ENCODE measurements around the gene CARD11. TPM values are rescaled to one million over a fixed set of nuclear protein-coding genes. Genes with fewer than 3 reads are reported as not detected.

CARD11 gene
- total RNA-seq, 2 donors from 2014 or later: 0.87 to 2.4 TPM

GRCh38 chr7:3003936-3004335 lies 39.7 kb downstream of the CARD11 start:
- no peak for DNase-seq (ENCODE audit: low spot score)
- intact Hi-C loops (cut with DNase I): no loop called here
- no peaks in the 10 kb centered on the region for H3K4me1 ChIP-seq (replicated peaks)

DNA sequence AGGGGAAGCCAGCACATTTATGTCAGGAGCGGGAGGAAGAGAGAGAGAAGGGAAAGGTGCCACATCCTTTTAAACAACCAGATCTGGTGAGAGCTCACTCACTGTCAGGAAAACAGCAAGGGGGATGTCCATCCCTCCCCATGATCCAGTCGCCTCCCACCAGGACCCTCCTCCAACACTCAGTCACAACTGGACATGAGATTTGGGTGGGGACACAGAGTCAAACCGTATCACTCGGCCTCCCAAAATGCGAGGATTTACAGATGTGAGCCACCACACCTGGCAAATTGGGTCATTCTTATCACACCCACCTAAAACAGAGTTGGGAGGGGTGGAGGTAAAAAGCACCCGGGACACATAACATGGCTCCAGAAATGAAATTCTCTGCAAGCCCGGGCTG lies 41.0 kb downstream of the CARD11 start:
- Histone ChIP-seq H3K36me3 (no peaks in the 10 kb centered on the region), H3K27ac (no peak overlapping the region), H3K9me3 (no peaks in the 10 kb centered on the region), H3K27me3 (replicated peaks; ENCODE audit: insufficient read depth) (no peaks in the 10 kb centered on the region), H3K4me1 (replicated peaks) (no peaks in the 10 kb centered on the region), H3K4me3 (no peak overlapping the region)
- TF ChIP-seq, protein P1, sequence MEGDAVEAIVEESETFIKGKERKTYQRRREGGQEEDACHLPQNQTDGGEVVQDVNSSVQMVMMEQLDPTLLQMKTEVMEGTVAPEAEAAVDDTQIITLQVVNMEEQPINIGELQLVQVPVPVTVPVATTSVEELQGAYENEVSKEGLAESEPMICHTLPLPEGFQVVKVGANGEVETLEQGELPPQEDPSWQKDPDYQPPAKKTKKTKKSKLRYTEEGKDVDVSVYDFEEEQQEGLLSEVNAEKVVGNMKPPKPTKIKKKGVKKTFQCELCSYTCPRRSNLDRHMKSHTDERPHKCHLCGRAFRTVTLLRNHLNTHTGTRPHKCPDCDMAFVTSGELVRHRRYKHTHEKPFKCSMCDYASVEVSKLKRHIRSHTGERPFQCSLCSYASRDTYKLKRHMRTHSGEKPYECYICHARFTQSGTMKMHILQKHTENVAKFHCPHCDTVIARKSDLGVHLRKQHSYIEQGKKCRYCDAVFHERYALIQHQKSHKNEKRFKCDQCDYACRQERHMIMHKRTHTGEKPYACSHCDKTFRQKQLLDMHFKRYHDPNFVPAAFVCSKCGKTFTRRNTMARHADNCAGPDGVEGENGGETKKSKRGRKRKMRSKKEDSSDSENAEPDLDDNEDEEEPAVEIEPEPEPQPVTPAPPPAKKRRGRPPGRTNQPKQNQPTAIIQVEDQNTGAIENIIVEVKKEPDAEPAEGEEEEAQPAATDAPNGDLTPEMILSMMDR (IDR thresholded peaks at IDR 0.05): no peak
- TF ChIP-seq POLR2AphosphoS5 (IDR thresholded peaks at IDR 0.05) (no peak), POLR2A (IDR thresholded peaks at IDR 0.05) (no peak)
- WGBS: 74% methylated on average over 7 of the region's 7 CpGs
- DNase-seq (ENCODE audit: low spot score): no peak
- intact Hi-C loops (cut with DNase I): no loop called here

More at GRCh38 chr7:3003936-3004335, 39.7 kb downstream of the CARD11 start:
- Histone ChIP-seq H3K27ac (no peak overlapping the region), H3K27me3 (replicated peaks; ENCODE audit: insufficient read depth) (no peaks in the 10 kb centered on the region), H3K36me3 (no peaks in the 10 kb centered on the region), H3K4me3 (no peak overlapping the region), H3K9me3 (no peaks in the 10 kb centered on the region)
- TF ChIP-seq, protein P1 (IDR thresholded peaks at IDR 0.05): no peak
- TF ChIP-seq POLR2A (IDR thresholded peaks at IDR 0.05) (no peak), POLR2AphosphoS5 (IDR thresholded peaks at IDR 0.05) (no peak)
- WGBS: 90% methylated on average over 13 of the region's 13 CpGs

DNA sequence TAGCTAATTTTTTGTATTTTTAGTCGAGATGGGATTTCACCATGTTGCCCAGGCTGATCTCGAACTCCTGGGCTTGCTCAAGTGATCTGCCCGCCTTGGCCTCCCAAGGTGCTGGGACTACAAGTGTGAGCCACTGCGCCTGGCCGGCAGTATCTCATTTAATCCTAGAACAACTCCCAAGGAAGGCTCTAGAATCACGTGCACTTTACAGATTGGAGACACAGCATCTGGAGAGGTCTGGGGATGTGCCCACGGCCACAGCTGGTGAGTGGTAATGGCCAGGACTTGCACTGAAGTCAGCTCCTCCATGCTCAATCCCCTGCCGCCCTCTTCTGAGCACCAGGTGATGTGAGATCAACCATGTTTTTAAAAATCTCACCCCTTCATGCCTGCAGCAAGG lies 43.1 kb downstream of the CARD11 start:
- Histone ChIP-seq H3K4me3 (no peak overlapping the region), H3K36me3 (no peaks in the 10 kb centered on the region), H3K4me1 (replicated peaks) (no peaks in the 10 kb centered on the region), H3K27ac (no peak overlapping the region), H3K9me3 (no peaks in the 10 kb centered on the region), H3K27me3 (replicated peaks; ENCODE audit: insufficient read depth) (no peaks in the 10 kb centered on the region)
- TF ChIP-seq, protein P1 (IDR thresholded peaks at IDR 0.05): no peak
- no peak for TF ChIP-seq POLR2A (IDR thresholded peaks at IDR 0.05)
- no peak for TF ChIP-seq POLR2AphosphoS5 (IDR thresholded peaks at IDR 0.05)
- no peak for DNase-seq (ENCODE audit: low spot score)
- intact Hi-C loops (cut with DNase I): no loop called here
- 90% methylated on average over 8 of the region's 8 CpGs for WGBS

GRCh38 chr7:2999078-2999500 lies 44.6 kb downstream of the CARD11 start:
- WGBS: 93% methylated on average over 8 of the region's 8 CpGs
- no peak overlapping the region for H3K27ac ChIP-seq
- no peak for DNase-seq (ENCODE audit: low spot score)
- no peaks in the 10 kb centered on the region for H3K27me3 ChIP-seq (replicated peaks; ENCODE audit: insufficient read depth)
- no peaks in the 10 kb centered on the region for H3K9me3 ChIP-seq
- intact Hi-C loops (cut with DNase I): no loop called here
- H3K4me1 ChIP-seq (replicated peaks): no peaks in the 10 kb centered on the region
- no peaks in the 10 kb centered on the region for H3K36me3 ChIP-seq
- no peak for TF ChIP-seq POLR2AphosphoS5 (IDR thresholded peaks at IDR 0.05)
- no peak overlapping the region for H3K4me3 ChIP-seq

DNA sequence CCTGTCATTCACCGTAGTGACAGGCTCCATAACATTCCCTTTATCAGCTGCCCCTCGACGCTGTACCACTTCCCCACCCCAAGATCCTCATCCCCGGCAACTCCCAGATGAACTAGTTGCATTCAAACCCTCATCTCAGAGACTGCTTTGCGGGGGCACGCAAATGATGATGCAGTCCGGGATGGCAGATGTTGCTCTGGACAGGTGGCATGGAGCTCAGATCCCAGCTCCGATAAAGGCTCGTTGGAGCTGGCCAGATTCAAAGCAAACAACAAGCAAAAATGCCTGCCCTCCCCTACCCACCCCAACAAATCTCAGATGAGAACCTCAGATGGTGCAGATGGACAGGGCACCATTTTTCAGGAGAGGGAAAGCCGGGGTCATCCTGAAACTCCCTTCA lies 46.7 kb downstream of the CARD11 start:
- no peak for TF ChIP-seq POLR2AphosphoS5 (IDR thresholded peaks at IDR 0.05)
- TF ChIP-seq POLR2A (IDR thresholded peaks at IDR 0.05): no peak
- TF ChIP-seq, protein P1 (IDR thresholded peaks at IDR 0.05): no peak
- H3K27me3 ChIP-seq (replicated peaks; ENCODE audit: insufficient read depth): no peaks in the 10 kb centered on the region
- H3K9me3 ChIP-seq: no peaks in the 10 kb centered on the region
- H3K36me3 ChIP-seq: no peaks in the 10 kb centered on the region
- no peak overlapping the region for H3K4me3 ChIP-seq
- H3K4me1 ChIP-seq (replicated peaks): no peaks in the 10 kb centered on the region
- 74% methylated on average over 10 of the region's 10 CpGs for WGBS
- H3K27ac ChIP-seq: no peak overlapping the region
- no peak for DNase-seq (ENCODE audit: low spot score)
- intact Hi-C loops (cut with DNase I): no loop called here
